IPS-11a (cell line): Measurements from ENCODE around the gene CCIN.

ENCODE experiments used
- H3K4me3 ChIP-seq: one replicate; pipeline ENCODE4 v1.5.1; 2013; ENCODE audit warnings: low read depth, low read length, control low read depth

The CCIN gene

DNA sequence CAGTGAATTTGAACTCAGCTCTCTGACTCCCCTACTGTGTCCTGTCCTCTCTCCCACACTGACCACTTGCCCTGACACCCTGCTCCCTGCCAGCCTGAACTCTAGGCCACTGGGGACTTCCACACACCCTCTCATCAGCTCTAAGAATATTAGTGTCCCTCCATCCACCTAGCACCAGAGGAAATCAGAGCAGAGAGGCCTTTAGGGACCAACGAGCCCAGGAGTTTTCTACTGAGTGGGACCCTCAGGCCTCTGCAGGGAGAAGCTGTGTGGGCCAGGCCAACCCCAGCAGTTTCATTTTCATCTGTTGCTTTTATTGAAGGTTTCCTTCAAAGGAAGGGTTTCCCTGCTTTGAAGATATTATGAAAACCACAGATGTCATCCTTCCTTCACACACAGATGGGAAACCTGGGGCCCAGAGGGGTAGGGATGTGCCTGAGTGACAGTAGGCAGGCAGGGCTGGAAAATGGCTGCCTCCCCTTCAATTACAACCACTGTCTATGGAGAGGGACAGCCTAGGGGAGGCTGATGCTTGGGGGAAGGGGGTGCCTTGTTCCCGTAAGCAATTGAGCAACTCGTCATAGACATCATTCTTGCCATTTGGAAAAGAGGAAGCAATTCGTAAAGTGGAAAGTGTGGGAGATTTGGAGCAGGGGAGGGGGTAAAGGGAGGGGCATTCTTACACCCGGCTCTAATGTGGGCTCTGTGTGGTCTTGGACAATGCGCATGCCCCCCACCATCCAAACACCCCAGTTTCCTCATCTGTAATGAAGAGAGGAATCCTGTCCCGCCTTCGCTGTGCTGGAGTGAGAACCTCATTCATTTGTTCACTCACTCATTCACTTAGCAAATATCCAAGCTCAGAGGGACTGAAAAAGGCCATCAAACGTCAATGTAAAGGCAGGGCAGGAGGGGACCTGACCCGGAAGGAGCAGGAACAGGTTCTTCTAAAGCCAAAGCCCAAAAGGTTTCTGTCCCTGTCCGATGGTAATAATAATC lies 28.8 kb upstream of the CCIN start:
- H3K4me3 ChIP-seq, result no peak overlapping the region

DNA sequence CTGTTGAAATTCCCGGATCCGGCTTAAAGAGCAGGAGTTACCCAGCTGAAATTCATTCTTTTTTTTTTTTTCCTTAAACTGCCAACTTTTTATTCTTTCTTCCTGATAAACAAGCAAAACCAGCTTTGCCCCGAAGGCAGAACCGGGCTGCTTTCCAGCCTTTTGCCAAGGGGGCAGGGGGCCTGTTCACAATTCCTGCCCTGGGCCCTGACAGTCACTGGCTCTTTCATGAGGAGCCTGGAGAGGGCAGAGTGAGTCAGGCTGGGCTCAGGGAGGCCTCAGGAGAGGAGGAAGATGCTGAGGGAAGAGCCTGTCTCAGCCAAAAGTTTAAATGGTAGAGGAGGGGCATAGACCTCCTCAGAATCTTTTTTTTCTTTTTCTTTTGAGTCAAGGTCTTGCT lies 27.9 kb upstream of the CCIN start:
- H3K4me3 ChIP-seq, result no peak overlapping the region

DNA sequence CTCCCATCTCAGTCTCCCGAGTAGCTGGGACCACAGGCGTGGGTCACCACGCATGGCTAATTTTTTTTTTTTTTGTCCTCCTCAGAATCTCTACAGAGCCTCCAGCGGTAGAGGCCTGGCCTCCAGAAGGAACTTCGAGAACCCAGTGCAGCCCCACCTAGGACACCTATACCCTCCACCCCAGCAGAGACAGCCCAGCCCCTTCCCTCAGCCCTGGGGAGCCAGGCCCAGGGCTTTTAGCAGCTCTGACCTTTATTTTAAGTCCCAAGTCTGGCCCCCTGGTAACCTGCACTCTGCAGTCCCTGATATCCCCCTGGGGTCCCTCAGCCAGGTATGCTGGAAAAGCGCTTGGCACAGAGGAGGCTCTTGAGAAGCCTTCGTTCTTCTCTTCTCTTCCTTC lies 27.4 kb upstream of the CCIN start:
- H3K4me3 ChIP-seq, result no peak overlapping the region

DNA sequence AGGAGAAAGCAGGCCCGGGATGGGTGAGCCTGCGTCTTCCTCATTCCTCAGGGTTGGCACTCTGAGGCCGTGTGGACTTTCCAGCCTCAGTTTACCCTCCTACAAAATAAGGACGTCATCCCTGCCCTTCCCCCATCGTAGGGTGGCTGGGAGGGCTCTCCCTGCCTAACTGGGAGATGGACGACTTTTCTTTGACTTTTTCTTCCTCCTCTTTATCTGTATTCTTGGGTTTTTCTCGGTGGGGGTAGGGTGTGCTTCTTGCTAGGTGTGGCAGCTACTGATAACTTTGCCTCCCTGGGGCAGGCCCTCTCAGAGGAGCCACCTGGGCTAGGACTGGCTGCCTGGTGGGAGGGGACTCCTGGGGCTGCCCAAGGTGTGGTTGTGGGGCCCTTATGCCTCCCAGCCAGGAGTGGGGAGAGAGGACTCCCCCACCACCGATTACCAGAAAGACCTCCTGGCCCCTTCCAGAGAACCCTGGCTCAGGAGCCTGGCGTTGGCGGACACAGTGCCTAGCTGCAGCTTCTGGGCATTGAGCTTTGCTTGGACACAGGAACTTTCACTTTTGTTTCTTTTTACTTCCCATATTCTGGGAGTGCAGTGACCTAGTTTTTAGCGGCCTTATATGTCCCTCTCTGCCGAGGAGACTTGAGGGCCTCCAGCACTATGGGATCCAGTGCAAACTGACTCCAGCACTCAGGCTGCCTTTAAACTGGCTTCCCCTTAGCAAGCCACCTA lies 26.5 kb upstream of the CCIN start:
- H3K4me3 ChIP-seq, result no peak overlapping the region

DNA sequence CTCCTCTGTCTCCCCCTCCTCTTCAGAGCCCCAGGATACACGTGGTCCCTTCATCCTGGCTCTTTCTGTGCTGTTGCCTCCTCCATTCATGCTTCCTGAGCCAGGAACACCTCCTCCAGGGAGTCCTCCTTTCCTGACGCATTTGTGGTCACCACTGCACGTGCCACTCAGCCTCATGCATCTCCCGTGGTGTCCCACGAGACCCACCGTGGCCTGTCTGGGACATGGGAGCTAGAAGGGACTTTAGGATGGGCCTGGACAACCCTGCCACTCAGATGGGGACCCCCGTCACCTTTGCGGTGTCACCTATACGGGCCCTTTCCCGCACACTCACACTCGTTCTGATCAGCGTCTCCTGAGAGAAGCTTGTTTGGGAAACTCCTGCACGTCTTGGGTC lies 25.9 kb upstream of the CCIN start:
- H3K4me3 ChIP-seq, result no peak overlapping the region

DNA sequence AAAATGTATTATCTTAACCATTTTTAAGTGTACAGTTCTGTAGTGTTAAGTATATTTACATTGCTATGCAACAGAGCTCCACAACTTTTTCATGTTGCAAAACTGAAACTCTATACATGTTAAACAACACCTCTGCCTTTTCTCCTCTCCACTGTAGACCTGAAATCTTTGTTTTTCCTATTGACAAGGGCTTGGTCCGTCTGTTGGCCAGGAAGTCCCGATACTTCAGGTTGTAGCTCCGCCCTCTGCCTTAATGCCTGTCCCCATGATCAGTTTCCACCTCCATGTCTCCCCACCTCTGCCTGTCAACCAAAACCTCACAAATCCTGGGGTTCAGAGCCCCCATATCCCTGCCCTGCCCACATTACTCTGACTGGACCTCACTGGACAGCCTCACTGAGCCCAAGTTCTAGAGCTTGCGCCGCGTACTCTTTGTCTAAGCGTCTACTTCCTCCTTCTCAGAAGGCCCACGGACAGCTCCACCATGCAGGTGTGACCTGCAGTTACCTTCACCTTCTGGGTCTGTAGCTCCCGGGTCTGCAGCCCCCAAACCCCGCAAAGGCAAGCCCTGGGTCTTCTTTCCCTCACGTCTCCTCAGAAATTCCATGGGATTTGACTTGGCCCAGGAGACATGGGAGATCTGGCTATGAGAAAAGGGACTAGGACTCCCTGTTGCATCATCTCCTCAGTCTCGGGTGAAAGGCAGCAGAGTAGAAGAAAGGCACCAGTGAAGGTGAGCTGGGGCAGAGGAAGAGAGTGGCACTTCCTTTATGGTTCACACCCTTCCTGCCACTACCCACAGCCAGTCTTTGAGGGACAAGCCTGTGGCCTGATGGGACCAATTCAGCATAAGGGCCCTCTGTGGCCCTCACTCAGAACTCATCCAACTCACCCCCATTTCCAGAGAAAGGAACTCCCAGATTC lies 24.6 kb upstream of the CCIN start:
- no peak overlapping the region for H3K4me3 ChIP-seq

DNA sequence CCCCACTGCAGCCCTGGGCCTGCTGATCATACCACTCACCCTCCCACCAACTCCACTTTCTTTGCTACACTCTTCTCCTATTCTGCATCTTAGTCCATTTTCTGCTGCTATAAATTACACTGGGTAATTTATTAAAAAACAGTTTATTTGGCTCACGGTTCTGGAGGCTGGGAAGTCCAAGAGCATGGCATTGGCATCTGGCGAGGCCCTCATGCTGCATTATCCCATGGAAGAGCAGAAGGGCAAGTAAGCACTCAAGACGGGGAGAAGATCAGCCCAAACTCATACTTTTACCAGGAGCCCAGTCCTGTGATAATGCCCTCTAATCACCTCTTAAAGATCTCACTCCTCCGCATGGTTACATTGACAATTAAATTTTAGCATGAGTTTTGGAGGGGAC lies 23.2 kb upstream of the CCIN start:
- no peak overlapping the region for H3K4me3 ChIP-seq

DNA sequence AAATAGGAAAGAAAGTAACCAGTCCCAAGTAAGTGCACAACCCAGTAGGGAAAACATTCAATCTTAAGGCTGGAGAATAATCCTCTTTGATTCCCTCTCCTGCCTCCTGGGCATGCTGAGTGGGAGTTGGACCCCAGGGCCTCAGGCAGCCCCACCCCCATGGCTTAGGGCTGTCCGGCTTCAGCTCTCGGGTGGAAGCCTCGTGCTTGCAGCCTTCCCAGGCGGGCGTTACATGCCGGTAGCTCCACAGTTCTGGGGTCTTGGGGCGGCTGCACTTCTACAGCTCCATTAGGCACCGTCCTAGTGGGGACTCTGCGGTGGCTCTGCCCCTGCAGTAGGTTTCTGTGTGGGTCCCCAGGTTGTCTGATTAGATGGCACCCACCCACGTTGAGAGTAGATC lies 22.5 kb upstream of the CCIN start:
- no peak overlapping the region for H3K4me3 ChIP-seq

DNA sequence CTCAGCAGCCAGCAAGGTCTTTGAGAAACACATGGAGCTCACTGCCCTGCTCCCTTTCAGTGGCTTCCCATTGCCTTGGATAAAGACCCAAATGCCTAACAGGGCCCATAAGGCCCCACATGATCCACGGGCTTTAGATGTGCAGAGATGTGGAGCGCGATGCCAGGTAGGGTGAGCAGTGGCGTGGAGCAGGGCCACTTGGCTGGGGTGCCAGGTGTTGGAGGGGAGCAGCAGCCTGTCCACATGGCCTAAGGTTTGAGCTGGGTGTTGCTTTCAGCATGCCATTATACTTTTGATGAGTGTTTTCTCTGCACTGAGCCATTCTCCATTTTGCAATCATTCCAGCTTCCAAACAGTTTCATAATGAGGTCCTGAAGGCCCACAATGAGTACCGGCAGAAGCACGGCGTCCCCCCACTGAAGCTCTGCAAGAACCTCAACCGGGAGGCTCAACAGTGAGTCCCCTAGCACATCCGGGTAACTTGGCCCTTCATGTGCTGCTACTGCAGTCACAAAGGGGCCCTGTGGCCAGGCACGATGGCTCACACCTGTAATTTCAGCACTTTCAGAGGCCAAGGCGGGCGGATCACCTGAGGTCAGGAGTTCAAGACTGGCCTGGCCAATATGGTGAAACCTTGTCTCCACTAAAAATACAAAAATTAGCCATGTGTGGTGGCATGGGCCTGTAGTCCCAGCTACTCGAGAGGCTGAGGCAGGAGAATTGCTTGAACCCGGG lies 21.6 kb upstream of the CCIN start:
- H3K4me3 ChIP-seq, result no peak overlapping the region

DNA sequence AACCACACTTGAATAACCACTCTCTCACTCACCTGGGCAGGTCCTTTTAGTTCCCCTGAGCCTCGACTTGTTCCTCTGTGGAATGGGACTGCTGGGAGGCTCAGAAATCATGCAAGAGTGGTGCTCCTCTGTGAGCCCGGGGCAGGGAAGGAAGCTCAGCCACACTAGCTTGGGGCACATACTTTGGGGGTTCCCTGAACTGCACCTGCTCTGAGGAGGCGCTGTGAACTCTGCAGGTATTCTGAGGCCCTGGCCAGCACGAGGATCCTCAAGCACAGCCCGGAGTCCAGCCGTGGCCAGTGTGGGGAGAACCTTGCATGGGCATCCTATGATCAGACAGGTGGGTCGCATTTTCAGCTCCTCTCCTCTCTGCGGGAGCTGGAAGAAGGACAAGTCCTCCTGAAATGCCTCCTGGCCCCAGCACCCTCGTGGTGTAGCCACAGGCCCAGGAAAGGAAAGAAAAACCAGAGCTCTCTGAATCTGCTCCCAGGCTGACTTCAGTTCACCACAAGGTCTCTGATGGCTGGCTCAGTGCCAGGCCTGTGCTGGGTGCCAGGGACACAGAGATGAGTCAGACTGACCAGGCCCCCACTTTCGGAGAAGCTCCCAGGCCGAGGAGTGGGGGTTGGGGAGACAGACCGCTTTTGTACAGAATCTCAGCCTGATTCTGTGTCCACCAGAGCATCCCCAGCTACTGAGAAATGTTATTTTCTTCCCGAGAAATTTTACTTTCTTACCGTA lies 20.7 kb upstream of the CCIN start:
- H3K4me3 ChIP-seq, result no peak overlapping the region

DNA sequence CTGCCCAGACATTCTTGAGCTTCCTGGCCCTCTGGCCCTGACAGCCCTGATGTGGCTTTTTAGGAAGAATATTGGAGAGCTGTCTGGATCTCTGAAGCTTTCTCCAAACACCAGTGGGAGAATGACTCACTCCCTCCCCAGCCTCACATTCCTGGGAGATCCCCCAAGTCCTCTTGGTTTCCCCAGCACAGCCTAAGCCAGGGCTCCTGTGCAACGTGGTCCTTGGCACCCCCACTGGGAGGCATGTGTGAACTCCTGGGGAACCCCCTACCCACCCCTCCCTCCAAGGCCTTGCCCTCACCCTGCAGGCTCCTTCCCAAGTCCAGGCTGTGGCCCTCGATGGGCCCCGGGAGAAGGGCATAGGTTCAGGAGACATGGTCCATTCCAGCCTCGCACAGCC lies 20.0 kb upstream of the CCIN start:
- H3K4me3 ChIP-seq, result no peak overlapping the region

DNA sequence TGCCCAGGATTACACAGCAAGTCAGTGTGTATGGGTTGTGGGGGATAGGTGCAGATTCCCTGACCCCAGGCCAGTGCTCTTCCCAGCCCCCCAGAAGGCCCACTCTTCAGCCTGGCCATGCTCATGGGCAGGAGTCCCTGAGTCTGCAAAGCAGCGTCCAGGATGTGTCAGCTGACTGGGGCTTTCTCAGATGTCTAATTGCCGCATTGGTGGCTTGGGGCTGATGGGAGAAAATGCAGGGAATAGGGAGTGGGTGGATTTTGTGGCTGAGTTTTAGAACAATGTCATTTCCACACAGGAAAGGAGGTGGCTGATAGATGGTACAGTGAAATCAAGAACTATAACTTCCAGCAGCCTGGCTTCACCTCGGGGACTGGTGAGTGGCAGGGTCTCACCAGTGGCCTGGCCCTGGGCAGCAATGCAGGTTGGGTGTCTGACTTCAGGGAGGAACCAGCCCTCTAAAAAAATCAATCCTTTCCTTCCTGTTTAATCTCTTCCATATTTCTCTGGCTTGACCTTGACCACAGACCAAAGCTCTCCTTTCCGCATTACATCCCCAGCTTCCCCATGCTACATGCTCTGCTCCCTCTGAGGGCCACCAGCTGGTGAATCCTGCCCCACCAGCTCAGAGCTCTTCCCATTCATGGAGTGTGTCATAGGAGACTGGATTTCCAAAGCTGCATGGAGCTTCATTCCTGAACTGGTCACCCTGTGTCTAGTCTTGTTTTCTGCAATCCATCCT lies 18.4 kb upstream of the CCIN start:
- H3K4me3 ChIP-seq, result no peak overlapping the region

DNA sequence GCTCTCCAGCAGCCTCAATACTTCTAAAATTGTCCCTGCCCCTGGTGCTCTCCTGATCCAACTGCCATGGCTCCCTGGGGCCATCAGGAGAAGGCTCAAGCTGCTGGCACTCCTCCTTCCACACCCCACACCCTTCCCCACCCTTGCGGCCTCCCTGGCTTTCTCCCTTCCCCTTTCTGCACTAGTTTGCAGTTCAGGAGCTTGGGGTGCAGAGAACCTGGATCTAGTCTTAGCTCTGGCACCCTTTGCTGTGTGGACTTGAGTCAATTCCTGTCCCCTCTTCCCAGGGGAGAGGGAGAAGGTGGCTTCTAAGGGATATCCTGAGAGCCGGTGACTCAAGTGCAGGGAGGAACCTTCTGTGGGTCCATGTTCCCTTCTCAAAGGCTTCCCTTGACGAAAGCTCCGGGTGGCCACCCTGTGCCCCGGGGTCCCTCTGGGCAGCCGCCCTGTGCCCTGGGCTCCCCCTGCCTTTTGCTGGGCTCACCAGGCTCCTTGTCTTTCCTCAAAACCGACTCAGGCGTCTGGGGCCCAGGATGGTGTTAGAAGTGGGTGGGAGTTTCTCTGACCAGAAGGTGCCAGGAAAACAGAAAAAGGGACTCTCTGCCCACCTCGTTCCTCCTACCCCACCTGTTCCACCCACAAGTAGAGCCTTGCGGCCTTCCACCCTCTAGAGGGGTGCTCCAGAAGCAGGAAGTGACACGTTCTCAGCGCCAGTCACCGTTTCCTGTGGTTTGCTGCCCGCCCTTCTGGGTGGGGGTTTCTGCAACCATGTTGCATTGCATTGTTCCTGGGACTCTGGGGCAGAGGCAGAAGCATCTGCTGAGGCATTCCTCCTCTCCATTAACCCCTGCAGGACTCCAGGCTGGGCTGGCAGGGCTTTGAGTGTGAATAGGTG lies 17.6 kb upstream of the CCIN start:
- H3K4me3 ChIP-seq, result no peak overlapping the region

DNA sequence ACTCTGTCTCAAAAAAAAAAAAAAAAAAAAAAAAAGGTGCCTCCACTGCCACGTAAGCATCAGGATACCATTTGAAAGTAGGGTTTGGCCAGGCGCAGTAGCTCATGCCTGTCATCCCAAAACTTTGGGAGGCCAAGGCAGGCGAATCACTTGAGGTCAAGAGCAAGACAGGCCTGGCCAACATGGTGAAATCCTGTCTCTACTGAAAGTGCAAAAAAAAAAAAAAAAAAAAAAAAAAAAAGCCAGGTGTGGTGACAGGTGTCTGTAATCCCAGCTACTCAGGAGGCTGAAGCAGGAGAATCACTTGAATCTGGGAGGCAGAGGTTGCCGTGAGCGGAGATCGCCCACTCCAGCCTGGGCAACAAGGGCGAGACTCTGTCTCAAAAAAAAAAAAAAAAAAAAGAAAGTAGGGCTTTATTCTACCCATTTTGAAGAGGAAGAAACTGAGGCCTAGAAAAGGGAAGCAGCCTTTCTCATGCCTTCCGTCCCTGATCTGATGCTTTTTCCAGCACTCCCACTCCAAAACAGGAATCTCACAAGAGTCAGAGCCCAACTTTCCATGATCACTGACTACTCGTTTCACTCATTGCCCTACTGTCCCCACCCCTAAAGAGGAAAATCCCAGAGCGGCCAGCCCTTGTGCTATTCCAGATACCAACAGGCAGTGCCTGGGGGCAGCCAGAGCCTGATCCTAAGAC lies 16.3 kb upstream of the CCIN start:
- H3K4me3 ChIP-seq, result no peak overlapping the region

DNA sequence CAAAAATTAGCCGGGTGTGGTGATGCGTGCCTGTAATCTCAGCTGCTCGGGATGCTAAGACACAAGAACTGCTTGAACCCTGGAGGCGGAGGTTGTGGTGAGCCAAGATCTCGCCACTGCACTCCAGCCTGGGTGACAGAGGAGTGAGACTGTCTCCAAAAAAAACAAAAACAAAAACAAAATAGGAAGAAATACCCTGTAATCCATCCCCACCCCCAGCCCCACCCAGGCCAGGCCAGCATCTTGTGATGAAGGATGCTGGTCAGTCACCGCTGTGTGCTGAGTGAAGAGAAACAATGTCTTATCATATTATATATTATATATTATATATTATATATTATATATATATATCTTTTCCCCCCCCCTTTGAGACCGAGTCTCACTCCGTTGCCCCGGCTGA lies 15.4 kb upstream of the CCIN start:
- H3K4me3 ChIP-seq, result no peak overlapping the region

DNA sequence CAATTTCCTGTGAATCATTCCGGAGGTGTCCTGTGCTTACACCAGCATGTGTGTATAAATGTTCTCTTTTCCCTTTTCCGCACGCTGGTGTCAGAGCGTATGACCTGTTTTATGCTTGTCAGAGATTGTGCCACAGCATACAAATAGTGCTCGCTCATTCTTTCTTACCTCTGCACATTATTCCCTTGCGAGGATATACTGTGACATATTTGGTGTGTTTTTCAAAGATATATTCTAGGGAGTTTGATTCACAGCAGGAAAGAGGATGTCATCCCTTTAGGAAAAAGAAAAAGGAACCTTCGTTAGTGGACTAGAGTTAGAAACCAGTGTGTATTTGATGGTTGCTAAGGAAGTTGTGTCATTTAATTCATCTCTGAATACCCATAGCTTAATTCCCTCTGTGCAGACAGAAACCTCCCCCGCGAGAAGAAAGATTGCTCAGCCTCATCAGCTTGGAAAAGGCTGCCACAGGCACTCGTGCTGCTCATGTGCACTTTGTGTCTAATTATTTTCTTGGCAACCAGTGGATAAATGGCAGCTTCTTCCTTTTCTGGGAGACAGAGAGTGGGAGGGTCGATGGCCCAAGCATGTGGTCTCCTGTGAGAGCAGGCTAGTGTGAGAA lies 14.7 kb upstream of the CCIN start:
- H3K4me3 ChIP-seq, result no peak overlapping the region

DNA sequence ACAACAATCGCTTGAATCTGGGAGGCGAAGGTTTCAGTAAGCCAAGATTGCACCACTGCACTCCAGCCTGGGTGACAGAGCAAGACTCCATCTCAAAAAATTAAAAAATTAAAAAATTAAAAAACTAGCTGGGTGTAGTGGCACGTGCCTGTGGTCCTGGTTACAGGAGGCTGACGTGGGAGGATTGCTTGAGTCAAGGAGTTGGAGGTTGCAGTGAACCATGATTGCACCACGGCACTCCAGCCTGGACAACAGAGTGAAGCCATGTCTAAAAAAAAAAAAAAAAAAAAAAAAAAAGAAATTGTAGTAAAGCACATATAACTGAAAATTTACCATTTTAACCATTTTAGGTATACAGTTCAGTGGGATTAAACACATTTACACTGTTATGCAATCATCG lies 13.1 kb upstream of the CCIN start:
- no peak overlapping the region for H3K4me3 ChIP-seq
